GM23338 (cell line): ENCODE data around the gene PCBP4. TPM values are rescaled to one million over a fixed set of nuclear protein-coding genes. Genes with fewer than 3 reads are reported as not detected.

ENCODE experiments used
- ATAC-seq: fragments of 200-7000 bp; cut with Tn5 transposase; 3 replicates; pipeline ENCODE4 v1.9.1; 2020
- DNase-seq: peaks from one replicate; pipeline ENCODE4 v3.0.0-alpha.2; 2015; ENCODE audit warnings: low spot score
- H2AFZ ChIP-seq: fragments of 200-600 bp; sonication (generic); 2 replicates; pipeline ENCODE4 v1.8.0; 2016; ENCODE audit warnings: antibody characterized with exemption, mild to moderate bottlenecking, moderate library complexity
- H3F3A ChIP-seq: fragments of 200-600 bp; sonication (generic); replicated peaks from 2 replicates; pipeline ENCODE4 v1.8.0; 2017; ENCODE audit warnings: antibody characterized with exemption, mixed run types, low read depth
- H3K27ac ChIP-seq: fragments of 200-600 bp; sonication (generic); 2 replicates; pipeline ENCODE4 v1.6.1; 2016; ENCODE audit warnings: low read depth
- H3K27me3 ChIP-seq: fragments of 200-600 bp; sonication (generic); 2 replicates; pipeline ENCODE4 v1.8.0; 2016; ENCODE audit warnings: mild to moderate bottlenecking, mixed run types, moderate library complexity; ENCODE audit not compliant: insufficient read depth
- H3K36me3 ChIP-seq: fragments of 200-600 bp; sonication (generic); 2 replicates; pipeline ENCODE4 v1.8.0; 2016; ENCODE audit warnings: mild to moderate bottlenecking; ENCODE audit not compliant: insufficient read depth
- H3K4me1 ChIP-seq: fragments of 200-600 bp; sonication (generic); 2 replicates; pipeline ENCODE4 v1.8.0; 2016; ENCODE audit warnings: mild to moderate bottlenecking, moderate library complexity; ENCODE audit not compliant: insufficient read depth
- H3K4me2 ChIP-seq: fragments of 200-600 bp; sonication (generic); 2 replicates; pipeline ENCODE4 v1.7.1; 2017; ENCODE audit warnings: mixed run types
- H3K4me3 ChIP-seq: fragments of 200-600 bp; sonication (generic); 2 replicates; pipeline ENCODE4 v1.6.1; 2016; ENCODE audit warnings: mixed run types
- H3K79me2 ChIP-seq: fragments of 200-600 bp; sonication (generic); replicated peaks from 2 replicates; pipeline ENCODE4 v1.8.0; 2017; ENCODE audit warnings: mild to moderate bottlenecking; ENCODE audit not compliant: insufficient read depth
- H3K9me2 ChIP-seq: fragments of 200-600 bp; sonication (generic); 2 replicates; pipeline ENCODE4 v1.8.0; 2017; ENCODE audit not compliant: insufficient read depth
- H4K20me1 ChIP-seq: fragments of 200-600 bp; sonication (generic); replicated peaks from 2 replicates; pipeline ENCODE4 v1.8.0; 2017; ENCODE audit warnings: mild to moderate bottlenecking; ENCODE audit not compliant: insufficient read depth
- H3K27ac Mint-ChIP-seq: 2 replicates; pipeline ENCODE4 v1.8.0; 2020; ENCODE audit warnings: inconsistent platforms, mild to moderate bottlenecking, moderate library complexity, mixed read lengths
- H3K27me3 Mint-ChIP-seq: 3 replicates; pipeline ENCODE4 v1.8.0; 2022; ENCODE audit warnings: low read depth, mild to moderate bottlenecking, moderate library complexity, mixed read lengths, inconsistent platforms; ENCODE audit not compliant: insufficient read depth, poor library complexity
- H3K36me3 Mint-ChIP-seq: 3 replicates; pipeline ENCODE4 v1.8.0; 2021; ENCODE audit warnings: low read depth, mild to moderate bottlenecking, inconsistent platforms, moderate library complexity, mixed read lengths
- H3K4me1 Mint-ChIP-seq: 3 replicates; pipeline ENCODE4 v1.8.0; 2020; ENCODE audit warnings: mild to moderate bottlenecking, inconsistent platforms, mixed read lengths
- H3K4me3 Mint-ChIP-seq: 3 replicates; pipeline ENCODE4 v1.8.0; 2021; ENCODE audit warnings: moderate library complexity, mild to moderate bottlenecking, inconsistent platforms, mixed read lengths
- H3K9me3 Mint-ChIP-seq: 3 replicates; pipeline ENCODE4 v1.8.0; 2020; ENCODE audit warnings: moderate library complexity, mild to moderate bottlenecking, inconsistent platforms, mixed read lengths
- CREB1 ChIP-seq: fragments of 250-450 bp; sonication (Bioruptor Pico); IDR thresholded peaks from 2 replicates; pipeline ENCODE4 v1.5.0; 2020; ENCODE audit warnings: low read depth, mild to moderate bottlenecking, moderate library complexity
- EZH2 ChIP-seq: fragments of 200-600 bp; sonication (generic); IDR thresholded peaks from one replicate; pipeline ENCODE4 v1.8.0; 2017; ENCODE audit warnings: antibody characterized with exemption, mild to moderate bottlenecking, low read depth; ENCODE audit not compliant: unreplicated experiment
- EZH2phosphoT487 ChIP-seq: fragments of 200-600 bp; sonication (generic); IDR thresholded peaks from one replicate; pipeline ENCODE4 v1.8.1; 2018; ENCODE audit warnings: antibody characterized with exemption; ENCODE audit not compliant: unreplicated experiment
- JUNB ChIP-seq: IDR thresholded peaks from one replicate; pipeline ENCODE4 v1.6.1; 2016; ENCODE audit warnings: antibody characterized with exemption; ENCODE audit not compliant: unreplicated experiment
- NANOG ChIP-seq: IDR thresholded peaks from 2 replicates; pipeline ENCODE4 v1.6.1; 2016; ENCODE audit warnings: antibody characterized with exemption, borderline replicate concordance
- POLR2AphosphoS5 ChIP-seq: IDR thresholded peaks from 2 replicates; pipeline ENCODE4 v1.6.1; 2016; ENCODE audit warnings: antibody characterized with exemption, low read depth
- STAT1 ChIP-seq: IDR thresholded peaks from one replicate; pipeline ENCODE4 v1.6.1; 2016; ENCODE audit warnings: antibody characterized with exemption; ENCODE audit not compliant: unreplicated experiment
- ZNF114 ChIP-seq: fragments of 250-450 bp; sonication (Bioruptor Pico); IDR thresholded peaks from 2 replicates; pipeline ENCODE4 v1.5.0; 2020; ENCODE audit warnings: mild to moderate bottlenecking, moderate library complexity
- ZNF331 ChIP-seq: fragments of 250-450 bp; sonication (Bioruptor Pico); IDR thresholded peaks from 2 replicates; pipeline ENCODE4 v1.5.0; 2020; ENCODE audit warnings: low read depth, mild to moderate bottlenecking, moderate library complexity
- polyA plus RNA-seq: library from polyadenylated mRNA; unstranded; fragments of >200 nt; fragmentation: Nextera tagmentation; extraction: Ambion mirVana; gene quantifications from 2 replicates; pipeline ENCODE4 v1.2.1, GENCODE V29; 2016
- total RNA-seq: library from RNA; depleted of rRNA; stranded (reverse); fragments of >200 nt; shearing (Covaris generic); gene quantifications from 2 replicates; pipeline ENCODE4 v1.2.3, GENCODE V29; 2014
- TF ChIP-seq, protein P1 (sequence below): IDR thresholded peaks from one replicate; pipeline ENCODE4 v1.6.1; 2018; ENCODE audit warnings: antibody characterized with exemption; ENCODE audit not compliant: unreplicated experiment
- TF ChIP-seq, protein P2 (sequence below): IDR thresholded peaks from 2 replicates; pipeline ENCODE4 v1.6.1; 2016; ENCODE audit warnings: antibody characterized with exemption
- TF ChIP-seq, protein P3 (sequence below): fragments of 250-450 bp; sonication (Bioruptor Pico); IDR thresholded peaks from 2 replicates; pipeline ENCODE4 v1.5.0; 2020; ENCODE audit warnings: mild to moderate bottlenecking, moderate library complexity
- TF ChIP-seq, protein P4 (sequence below), 2 experiments: fragments of 200-600 bp in 1 of 2; sonication (generic) in 1 of 2; conservative IDR thresholded peaks; 2 replicates each; pipeline versions ENCODE4 v1.5.1 to v1.6.1; 2016 to 2017; ENCODE audit warnings: antibody characterized with exemption in 2 of 2, low read depth in 2 of 2, mild to moderate bottlenecking in 2 of 2, moderate library complexity in 1 of 2

PCBP4 gene
- total and polyA plus RNA-seq, 2 experiments from 2014 or later = 11.8 to 37.6 TPM

DNA sequence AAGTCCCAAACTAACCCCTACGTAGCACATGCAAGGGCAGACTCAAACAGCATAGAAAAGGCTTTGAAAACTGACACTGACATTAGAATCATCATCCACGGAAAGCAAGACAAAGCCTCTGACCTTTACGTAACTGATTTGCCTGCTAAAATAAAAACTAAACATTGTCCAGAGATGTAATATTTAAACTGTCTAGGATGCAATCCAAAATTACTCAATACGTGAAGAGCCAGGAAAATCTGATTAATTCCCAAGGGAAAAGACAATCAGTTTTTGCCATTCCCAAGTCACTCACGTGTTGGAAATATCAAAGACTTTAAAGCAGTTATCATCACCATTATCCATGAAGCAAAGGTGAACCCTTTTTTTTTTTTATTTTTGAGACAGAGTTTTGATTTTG, 50.8 kb downstream of the PCBP4 start:
- Mint-ChIP-seq H3K27me3 (no peaks in the 10 kb centered on the region), H3K4me3 (no peak overlapping the region), H3K36me3 (no peaks in the 10 kb centered on the region), H3K9me3 (no peaks in the 10 kb centered on the region), H3K27ac (no peak overlapping the region), H3K4me1 (peaks cover 13% of the 10 kb centered on the region; the same call in 2 of the 3 replicates)
- TF ChIP-seq, protein P1, sequence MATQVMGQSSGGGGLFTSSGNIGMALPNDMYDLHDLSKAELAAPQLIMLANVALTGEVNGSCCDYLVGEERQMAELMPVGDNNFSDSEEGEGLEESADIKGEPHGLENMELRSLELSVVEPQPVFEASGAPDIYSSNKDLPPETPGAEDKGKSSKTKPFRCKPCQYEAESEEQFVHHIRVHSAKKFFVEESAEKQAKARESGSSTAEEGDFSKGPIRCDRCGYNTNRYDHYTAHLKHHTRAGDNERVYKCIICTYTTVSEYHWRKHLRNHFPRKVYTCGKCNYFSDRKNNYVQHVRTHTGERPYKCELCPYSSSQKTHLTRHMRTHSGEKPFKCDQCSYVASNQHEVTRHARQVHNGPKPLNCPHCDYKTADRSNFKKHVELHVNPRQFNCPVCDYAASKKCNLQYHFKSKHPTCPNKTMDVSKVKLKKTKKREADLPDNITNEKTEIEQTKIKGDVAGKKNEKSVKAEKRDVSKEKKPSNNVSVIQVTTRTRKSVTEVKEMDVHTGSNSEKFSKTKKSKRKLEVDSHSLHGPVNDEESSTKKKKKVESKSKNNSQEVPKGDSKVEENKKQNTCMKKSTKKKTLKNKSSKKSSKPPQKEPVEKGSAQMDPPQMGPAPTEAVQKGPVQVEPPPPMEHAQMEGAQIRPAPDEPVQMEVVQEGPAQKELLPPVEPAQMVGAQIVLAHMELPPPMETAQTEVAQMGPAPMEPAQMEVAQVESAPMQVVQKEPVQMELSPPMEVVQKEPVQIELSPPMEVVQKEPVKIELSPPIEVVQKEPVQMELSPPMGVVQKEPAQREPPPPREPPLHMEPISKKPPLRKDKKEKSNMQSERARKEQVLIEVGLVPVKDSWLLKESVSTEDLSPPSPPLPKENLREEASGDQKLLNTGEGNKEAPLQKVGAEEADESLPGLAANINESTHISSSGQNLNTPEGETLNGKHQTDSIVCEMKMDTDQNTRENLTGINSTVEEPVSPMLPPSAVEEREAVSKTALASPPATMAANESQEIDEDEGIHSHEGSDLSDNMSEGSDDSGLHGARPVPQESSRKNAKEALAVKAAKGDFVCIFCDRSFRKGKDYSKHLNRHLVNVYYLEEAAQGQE = no peak
- TF ChIP-seq NANOG = no peak
- no peak for TF ChIP-seq EZH2
- TF ChIP-seq, protein P2, sequence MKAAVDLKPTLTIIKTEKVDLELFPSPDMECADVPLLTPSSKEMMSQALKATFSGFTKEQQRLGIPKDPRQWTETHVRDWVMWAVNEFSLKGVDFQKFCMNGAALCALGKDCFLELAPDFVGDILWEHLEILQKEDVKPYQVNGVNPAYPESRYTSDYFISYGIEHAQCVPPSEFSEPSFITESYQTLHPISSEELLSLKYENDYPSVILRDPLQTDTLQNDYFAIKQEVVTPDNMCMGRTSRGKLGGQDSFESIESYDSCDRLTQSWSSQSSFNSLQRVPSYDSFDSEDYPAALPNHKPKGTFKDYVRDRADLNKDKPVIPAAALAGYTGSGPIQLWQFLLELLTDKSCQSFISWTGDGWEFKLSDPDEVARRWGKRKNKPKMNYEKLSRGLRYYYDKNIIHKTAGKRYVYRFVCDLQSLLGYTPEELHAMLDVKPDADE = no peak
- no peak for TF ChIP-seq ZNF114 (CRISPR knock-in tag)
- no peak for TF ChIP-seq ZNF331 (CRISPR knock-in tag)
- TF ChIP-seq JUNB = no peak
- TF ChIP-seq, protein P3, sequence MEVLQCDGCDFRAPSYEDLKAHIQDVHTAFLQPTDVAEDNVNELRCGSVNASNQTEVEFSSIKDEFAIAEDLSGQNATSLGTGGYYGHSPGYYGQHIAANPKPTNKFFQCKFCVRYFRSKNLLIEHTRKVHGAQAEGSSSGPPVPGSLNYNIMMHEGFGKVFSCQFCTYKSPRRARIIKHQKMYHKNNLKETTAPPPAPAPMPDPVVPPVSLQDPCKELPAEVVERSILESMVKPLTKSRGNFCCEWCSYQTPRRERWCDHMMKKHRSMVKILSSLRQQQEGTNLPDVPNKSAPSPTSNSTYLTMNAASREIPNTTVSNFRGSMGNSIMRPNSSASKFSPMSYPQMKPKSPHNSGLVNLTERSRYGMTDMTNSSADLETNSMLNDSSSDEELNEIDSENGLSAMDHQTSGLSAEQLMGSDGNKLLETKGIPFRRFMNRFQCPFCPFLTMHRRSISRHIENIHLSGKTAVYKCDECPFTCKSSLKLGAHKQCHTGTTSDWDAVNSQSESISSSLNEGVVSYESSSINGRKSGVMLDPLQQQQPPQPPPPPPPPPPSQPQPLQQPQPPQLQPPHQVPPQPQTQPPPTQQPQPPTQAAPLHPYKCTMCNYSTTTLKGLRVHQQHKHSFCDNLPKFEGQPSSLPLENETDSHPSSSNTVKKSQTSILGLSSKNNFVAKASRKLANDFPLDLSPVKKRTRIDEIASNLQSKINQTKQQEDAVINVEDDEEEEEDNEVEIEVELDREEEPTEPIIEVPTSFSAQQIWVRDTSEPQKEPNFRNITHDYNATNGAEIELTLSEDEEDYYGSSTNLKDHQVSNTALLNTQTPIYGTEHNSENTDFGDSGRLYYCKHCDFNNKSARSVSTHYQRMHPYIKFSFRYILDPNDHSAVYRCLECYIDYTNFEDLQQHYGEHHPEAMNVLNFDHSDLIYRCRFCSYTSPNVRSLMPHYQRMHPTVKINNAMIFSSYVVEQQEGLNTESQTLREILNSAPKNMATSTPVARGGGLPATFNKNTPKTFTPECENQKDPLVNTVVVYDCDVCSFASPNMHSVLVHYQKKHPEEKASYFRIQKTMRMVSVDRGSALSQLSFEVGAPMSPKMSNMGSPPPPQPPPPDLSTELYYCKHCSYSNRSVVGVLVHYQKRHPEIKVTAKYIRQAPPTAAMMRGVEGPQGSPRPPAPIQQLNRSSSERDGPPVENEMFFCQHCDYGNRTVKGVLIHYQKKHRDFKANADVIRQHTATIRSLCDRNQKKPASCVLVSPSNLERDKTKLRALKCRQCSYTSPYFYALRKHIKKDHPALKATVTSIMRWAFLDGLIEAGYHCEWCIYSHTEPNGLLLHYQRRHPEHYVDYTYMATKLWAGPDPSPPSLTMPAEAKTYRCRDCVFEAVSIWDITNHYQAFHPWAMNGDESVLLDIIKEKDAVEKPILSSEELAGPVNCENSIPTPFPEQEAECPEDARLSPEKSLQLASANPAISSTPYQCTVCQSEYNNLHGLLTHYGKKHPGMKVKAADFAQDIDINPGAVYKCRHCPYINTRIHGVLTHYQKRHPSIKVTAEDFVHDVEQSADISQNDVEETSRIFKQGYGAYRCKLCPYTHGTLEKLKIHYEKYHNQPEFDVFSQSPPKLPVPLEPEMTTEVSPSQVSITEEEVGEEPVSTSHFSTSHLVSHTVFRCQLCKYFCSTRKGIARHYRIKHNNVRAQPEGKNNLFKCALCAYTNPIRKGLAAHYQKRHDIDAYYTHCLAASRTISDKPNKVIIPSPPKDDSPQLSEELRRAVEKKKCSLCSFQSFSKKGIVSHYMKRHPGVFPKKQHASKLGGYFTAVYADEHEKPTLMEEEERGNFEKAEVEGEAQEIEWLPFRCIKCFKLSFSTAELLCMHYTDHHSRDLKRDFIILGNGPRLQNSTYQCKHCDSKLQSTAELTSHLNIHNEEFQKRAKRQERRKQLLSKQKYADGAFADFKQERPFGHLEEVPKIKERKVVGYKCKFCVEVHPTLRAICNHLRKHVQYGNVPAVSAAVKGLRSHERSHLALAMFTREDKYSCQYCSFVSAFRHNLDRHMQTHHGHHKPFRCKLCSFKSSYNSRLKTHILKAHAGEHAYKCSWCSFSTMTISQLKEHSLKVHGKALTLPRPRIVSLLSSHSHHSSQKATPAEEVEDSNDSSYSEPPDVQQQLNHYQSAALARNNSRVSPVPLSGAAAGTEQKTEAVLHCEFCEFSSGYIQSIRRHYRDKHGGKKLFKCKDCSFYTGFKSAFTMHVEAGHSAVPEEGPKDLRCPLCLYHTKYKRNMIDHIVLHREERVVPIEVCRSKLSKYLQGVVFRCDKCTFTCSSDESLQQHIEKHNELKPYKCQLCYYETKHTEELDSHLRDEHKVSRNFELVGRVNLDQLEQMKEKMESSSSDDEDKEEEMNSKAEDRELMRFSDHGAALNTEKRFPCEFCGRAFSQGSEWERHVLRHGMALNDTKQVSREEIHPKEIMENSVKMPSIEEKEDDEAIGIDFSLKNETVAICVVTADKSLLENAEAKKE (CRISPR knock-in tag) = no peak
- TF ChIP-seq POLR2AphosphoS5 = no peak
- TF ChIP-seq, protein P4, sequence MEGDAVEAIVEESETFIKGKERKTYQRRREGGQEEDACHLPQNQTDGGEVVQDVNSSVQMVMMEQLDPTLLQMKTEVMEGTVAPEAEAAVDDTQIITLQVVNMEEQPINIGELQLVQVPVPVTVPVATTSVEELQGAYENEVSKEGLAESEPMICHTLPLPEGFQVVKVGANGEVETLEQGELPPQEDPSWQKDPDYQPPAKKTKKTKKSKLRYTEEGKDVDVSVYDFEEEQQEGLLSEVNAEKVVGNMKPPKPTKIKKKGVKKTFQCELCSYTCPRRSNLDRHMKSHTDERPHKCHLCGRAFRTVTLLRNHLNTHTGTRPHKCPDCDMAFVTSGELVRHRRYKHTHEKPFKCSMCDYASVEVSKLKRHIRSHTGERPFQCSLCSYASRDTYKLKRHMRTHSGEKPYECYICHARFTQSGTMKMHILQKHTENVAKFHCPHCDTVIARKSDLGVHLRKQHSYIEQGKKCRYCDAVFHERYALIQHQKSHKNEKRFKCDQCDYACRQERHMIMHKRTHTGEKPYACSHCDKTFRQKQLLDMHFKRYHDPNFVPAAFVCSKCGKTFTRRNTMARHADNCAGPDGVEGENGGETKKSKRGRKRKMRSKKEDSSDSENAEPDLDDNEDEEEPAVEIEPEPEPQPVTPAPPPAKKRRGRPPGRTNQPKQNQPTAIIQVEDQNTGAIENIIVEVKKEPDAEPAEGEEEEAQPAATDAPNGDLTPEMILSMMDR (conservative IDR thresholded peaks at IDR 0.05; ENCODE audit: low read depth in 2 of 2) = no peak
- no peak for TF ChIP-seq CREB1 (CRISPR knock-in tag)
- TF ChIP-seq EZH2phosphoT487 = no peak
- TF ChIP-seq STAT1 = no peak
- Histone ChIP-seq H3K4me1 (no peaks in the 10 kb centered on the region), H3F3A (no peaks in the 10 kb centered on the region), H3K4me3 (no peak overlapping the region), H4K20me1 (no peaks in the 10 kb centered on the region), H3K79me2 (no peaks in the 10 kb centered on the region), H2AFZ (no peak overlapping the region), H3K9me2 (no peaks in the 10 kb centered on the region), H3K27ac (no peak overlapping the region), H3K27me3 (no peaks in the 10 kb centered on the region), H3K36me3 (no peaks in the 10 kb centered on the region), H3K4me2 (no peak overlapping the region)
- DNase-seq (no peak), ATAC-seq (no peak)
